ENCODE results near the gene KCNQ2. TPM values are rescaled to one million over a fixed set of nuclear protein-coding genes. Genes with fewer than 3 reads are reported as not detected.

Gene KCNQ2
- total RNA-seq, 1 experiment from 2014 or later: not detected

DNA sequence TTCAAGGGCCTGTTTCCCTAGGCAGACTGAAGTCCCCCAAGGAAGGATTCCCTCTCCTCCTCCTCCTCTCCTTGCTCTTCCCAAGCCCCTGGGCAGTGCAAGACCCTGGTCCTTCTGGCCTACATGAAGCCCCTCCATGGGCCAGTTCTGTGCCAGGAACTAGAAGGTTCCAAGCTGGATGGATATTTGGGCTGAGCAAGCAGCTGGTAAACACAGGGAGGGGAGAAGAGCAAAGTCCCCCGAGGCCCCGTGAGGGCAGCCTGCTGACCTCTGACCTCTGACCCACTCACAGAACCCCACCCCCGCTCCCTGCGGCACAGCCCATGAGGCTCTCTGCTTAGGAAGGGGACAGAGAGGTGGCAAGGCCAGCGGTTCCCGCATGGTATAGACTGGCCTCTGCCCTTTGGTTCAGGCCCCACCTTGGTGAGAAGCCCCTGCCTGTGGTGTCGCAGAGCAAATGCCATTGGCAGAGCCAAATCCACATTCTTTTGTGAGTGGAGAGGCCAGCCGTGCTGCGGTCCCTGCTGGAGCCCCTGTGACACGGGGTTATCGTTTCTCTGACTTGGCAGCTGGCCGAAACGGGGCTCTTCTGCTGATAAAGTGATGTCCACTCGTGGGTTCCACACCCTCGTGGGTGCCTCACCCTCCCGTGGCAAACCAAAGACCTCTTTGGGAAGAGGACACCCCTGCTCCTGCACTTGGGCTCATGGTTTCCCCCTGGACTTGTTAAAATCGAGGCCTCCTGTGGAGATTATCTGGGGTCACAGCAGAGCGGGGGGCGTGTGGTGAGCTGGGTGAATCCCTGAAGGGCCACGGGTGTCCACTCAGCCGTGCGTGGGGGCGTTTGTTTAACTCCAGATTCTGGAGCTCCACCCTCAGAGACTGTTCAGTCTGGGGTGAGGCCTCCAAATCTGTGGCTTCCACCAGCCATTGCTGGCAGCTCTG lies 109.2 kb downstream of the KCNQ2 start:
- Histone ChIP-seq H3K9ac (ENCODE audit: low read length) (no peak overlapping the region), H3K9me3 (ENCODE audit: low read length) (no peaks in the 10 kb centered on the region), H3K4me2 (ENCODE audit: low read depth, low read length, poor library complexity, severe bottlenecking) (no peak overlapping the region), H3K27me3 (ENCODE audit: low read length) (no peaks in the 10 kb centered on the region), H3K4me3 (ENCODE audit: low read length) (no peak overlapping the region), H4K20me1 (ENCODE audit: insufficient read depth, low read depth, low read length) (no peaks in the 10 kb centered on the region), H2AFZ (ENCODE audit: low read length) (no peak overlapping the region), H3K9me2 (replicated peaks; ENCODE audit: insufficient read depth, low read length) (no peaks in the 10 kb centered on the region), H3K36me3 (ENCODE audit: insufficient read depth, low read length) (no peaks in the 10 kb centered on the region), H3K4me1 (ENCODE audit: low read length) (no peaks in the 10 kb centered on the region), H3K79me2 (ENCODE audit: low read length) (no peaks in the 10 kb centered on the region), H3K27ac (ENCODE audit: low read length) (no peak overlapping the region)
- DNase-seq: no peak

- H3K27me3 ChIP-seq (ENCODE audit: low read length): no peaks in the 10 kb centered on the region
- no peak overlapping the region for H3K27ac ChIP-seq (ENCODE audit: low read length)
- H3K9me2 ChIP-seq (replicated peaks; ENCODE audit: insufficient read depth, low read length): no peaks in the 10 kb centered on the region
- no peak for DNase-seq
- H3K79me2 ChIP-seq (ENCODE audit: low read length): no peaks in the 10 kb centered on the region
- no peak overlapping the region for H3K4me2 ChIP-seq (ENCODE audit: low read depth, low read length, poor library complexity, severe bottlenecking)
- H3K4me1 ChIP-seq (ENCODE audit: low read length): no peaks in the 10 kb centered on the region
- no peak overlapping the region for H3K4me3 ChIP-seq (ENCODE audit: low read length)
- H4K20me1 ChIP-seq (ENCODE audit: insufficient read depth, low read depth, low read length): no peaks in the 10 kb centered on the region
- H3K36me3 ChIP-seq (ENCODE audit: insufficient read depth, low read length): no peaks in the 10 kb centered on the region
- H2AFZ ChIP-seq (ENCODE audit: low read length): no peak overlapping the region
- H3K9ac ChIP-seq (ENCODE audit: low read length): no peak overlapping the region
- H3K9me3 ChIP-seq (ENCODE audit: low read length): no peaks in the 10 kb centered on the region
Observed at GRCh38 chr20:63362436-63363009, 109.9 kb downstream of the KCNQ2 start.

DNA sequence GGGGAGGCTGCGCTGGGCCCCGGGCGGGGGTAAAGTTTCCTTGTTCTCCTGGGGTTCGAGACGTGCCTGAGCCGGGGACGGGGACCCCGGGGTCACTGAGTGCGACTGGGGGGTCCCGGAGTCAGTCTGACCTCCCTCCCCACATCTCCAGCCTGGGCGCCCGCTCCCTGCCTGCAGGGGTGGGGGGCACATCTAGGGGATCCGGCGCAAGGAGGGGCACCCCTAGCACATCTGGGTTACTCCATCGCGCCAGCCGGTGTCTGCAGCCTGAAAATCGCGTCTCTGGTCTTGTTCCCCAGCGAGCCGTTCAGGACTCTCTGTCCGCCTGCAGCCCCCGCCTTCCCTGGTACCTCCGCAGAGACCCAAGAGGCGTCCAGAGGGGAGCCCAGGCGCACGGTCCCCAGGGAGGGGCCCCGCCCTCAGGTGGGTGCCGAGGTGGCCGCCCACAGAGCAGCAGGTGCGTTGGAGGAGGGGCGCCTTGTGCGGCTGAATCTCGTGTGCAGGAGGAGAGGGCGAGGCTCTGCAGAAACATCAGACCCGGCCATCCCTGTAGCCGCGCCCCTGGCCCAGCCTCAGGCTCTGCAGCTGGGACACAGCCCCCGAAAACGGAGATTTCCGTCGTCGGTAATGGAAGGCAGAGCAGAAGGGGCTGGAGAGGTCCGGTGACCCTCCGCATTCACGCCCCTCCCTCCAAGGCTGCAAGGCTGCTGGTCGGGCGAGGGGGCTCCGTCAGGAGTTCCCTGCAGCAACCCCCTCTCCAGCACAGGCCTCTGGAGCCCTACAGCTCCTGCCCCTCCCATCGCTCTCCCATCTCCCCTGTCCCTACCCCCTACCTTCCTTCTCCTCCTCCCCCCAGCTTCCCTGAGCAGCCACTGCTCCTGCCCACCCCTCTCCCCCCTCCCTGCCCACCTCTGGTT lies 110.7 kb downstream of the KCNQ2 start:
- Histone ChIP-seq H3K79me2 (ENCODE audit: low read length) (no peaks in the 10 kb centered on the region), H3K4me2 (ENCODE audit: low read depth, low read length, poor library complexity, severe bottlenecking) (no peak overlapping the region), H3K27me3 (ENCODE audit: low read length) (no peaks in the 10 kb centered on the region)

GRCh38 chr20:63360850-63361518 lies 111.5 kb downstream of the KCNQ2 start, which contains the start of gene CHRNA4:
Gene CHRNA4, minus strand, starts transcription at chr20:63361349. Its CDS starts 184 bp downstream, at chr20:63361165.
- H3K4me3 ChIP-seq (ENCODE audit: low read length): no peak within 1 kb of the TSS
- H3K79me2 ChIP-seq (ENCODE audit: low read length): no peaks in the 10 kb centered on the region
- no peaks in the 10 kb centered on the region for H3K27me3 ChIP-seq (ENCODE audit: low read length)
- no peak within 1 kb of the TSS for H3K27ac ChIP-seq (ENCODE audit: low read length)
- H3K4me1 ChIP-seq (ENCODE audit: low read length): no peaks in the 10 kb centered on the region
- no peaks in the 10 kb centered on the region for H3K9me3 ChIP-seq (ENCODE audit: low read length)
- H2AFZ ChIP-seq (ENCODE audit: low read length): no peak within 1 kb of the TSS
- no peaks in the 10 kb centered on the region for H4K20me1 ChIP-seq (ENCODE audit: insufficient read depth, low read depth, low read length)
- H3K36me3 ChIP-seq (ENCODE audit: insufficient read depth, low read length): no peaks in the 10 kb centered on the region
- no peak for DNase-seq
- H3K9ac ChIP-seq (ENCODE audit: low read length): no peak within 1 kb of the TSS
- no peak within 1 kb of the TSS for H3K4me2 ChIP-seq (ENCODE audit: low read depth, low read length, poor library complexity, severe bottlenecking)
- H3K9me2 ChIP-seq (replicated peaks; ENCODE audit: insufficient read depth, low read length): no peaks in the 10 kb centered on the region

More for the DNA sequence above, 110.7 kb downstream of the KCNQ2 start:
- Histone ChIP-seq H3K9ac (ENCODE audit: low read length) (no peak overlapping the region), H2AFZ (ENCODE audit: low read length) (no peak overlapping the region), H3K36me3 (ENCODE audit: insufficient read depth, low read length) (no peaks in the 10 kb centered on the region), H4K20me1 (ENCODE audit: insufficient read depth, low read depth, low read length) (no peaks in the 10 kb centered on the region), H3K9me2 (replicated peaks; ENCODE audit: insufficient read depth, low read length) (no peaks in the 10 kb centered on the region), H3K9me3 (ENCODE audit: low read length) (no peaks in the 10 kb centered on the region), H3K27ac (ENCODE audit: low read length) (no peak overlapping the region), H3K4me3 (ENCODE audit: low read length) (no peak overlapping the region), H3K4me1 (ENCODE audit: low read length) (no peaks in the 10 kb centered on the region)
- no peak for DNase-seq

GRCh38 chr20:63359937-63360849 lies 112.3 kb downstream of the KCNQ2 start:
- no peaks in the 10 kb centered on the region for H4K20me1 ChIP-seq (ENCODE audit: insufficient read depth, low read depth, low read length)
- DNase-seq: no peak

DNA sequence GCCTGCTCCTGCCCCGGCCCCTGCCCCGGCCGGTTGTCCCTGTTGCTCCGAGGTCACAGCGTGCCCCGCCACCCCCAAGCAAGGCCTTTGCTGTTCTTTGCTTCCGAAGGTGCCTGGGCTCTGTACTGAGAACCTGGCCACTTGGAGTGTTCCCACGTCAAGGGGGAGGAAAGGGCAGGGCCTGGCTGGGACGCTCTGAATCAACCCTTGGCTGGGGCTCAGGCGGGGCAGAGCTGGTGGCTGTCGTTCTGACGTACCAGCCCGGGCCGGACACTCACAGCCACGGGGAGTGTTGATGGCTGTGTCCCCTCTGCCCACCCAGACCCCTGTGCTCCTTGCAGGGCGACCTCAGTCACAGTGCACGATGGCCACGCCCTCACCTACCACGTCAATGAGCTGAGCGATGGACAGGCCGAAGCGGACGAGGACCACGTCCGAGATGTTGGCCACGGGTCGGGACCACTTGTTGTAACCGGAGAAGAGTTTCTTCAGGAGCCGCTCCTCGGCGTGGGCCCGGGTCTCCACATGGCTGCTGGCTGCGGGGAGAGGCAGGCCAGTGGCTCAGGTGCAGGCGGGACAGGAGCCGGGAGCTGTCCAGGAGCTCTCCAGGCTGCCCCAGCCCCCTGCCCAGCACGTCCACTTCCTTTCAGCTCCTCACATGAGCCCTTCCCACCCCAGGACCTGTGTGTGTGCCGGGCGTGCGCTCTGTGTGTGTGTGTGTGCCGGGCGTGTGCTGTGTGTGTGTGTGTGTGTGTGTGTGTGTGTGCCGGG lies 113.1 kb downstream of the KCNQ2 start:
- no peak overlapping the region for H2AFZ ChIP-seq (ENCODE audit: low read length)
- no peak overlapping the region for H3K27ac ChIP-seq (ENCODE audit: low read length)

More at GRCh38 chr20:63359937-63360849, 112.3 kb downstream of the KCNQ2 start:
- Histone ChIP-seq H3K27me3 (ENCODE audit: low read length) (no peaks in the 10 kb centered on the region), H3K79me2 (ENCODE audit: low read length) (no peaks in the 10 kb centered on the region), H3K9ac (ENCODE audit: low read length) (no peak overlapping the region), H3K9me2 (replicated peaks; ENCODE audit: insufficient read depth, low read length) (no peaks in the 10 kb centered on the region), H3K4me2 (ENCODE audit: low read depth, low read length, poor library complexity, severe bottlenecking) (no peak overlapping the region), H2AFZ (ENCODE audit: low read length) (no peak overlapping the region), H3K36me3 (ENCODE audit: insufficient read depth, low read length) (no peaks in the 10 kb centered on the region), H3K4me3 (ENCODE audit: low read length) (no peak overlapping the region), H3K9me3 (ENCODE audit: low read length) (no peaks in the 10 kb centered on the region), H3K27ac (ENCODE audit: low read length) (no peak overlapping the region), H3K4me1 (ENCODE audit: low read length) (no peaks in the 10 kb centered on the region)

More for the DNA sequence above, 113.1 kb downstream of the KCNQ2 start:
- Histone ChIP-seq H3K79me2 (ENCODE audit: low read length) (no peaks in the 10 kb centered on the region), H3K4me1 (ENCODE audit: low read length) (no peaks in the 10 kb centered on the region), H4K20me1 (ENCODE audit: insufficient read depth, low read depth, low read length) (no peaks in the 10 kb centered on the region), H3K4me2 (ENCODE audit: low read depth, low read length, poor library complexity, severe bottlenecking) (no peak overlapping the region), H3K9me3 (ENCODE audit: low read length) (no peaks in the 10 kb centered on the region), H3K27me3 (ENCODE audit: low read length) (no peaks in the 10 kb centered on the region), H3K4me3 (ENCODE audit: low read length) (no peak overlapping the region), H3K36me3 (ENCODE audit: insufficient read depth, low read length) (no peaks in the 10 kb centered on the region), H3K9me2 (replicated peaks; ENCODE audit: insufficient read depth, low read length) (no peaks in the 10 kb centered on the region), H3K9ac (ENCODE audit: low read length) (no peak overlapping the region)
- DNase-seq: no peak

Data from Karpas-422 (cell line).